ENCODE results near the gene CORO1C.

Gene CORO1C

DNA sequence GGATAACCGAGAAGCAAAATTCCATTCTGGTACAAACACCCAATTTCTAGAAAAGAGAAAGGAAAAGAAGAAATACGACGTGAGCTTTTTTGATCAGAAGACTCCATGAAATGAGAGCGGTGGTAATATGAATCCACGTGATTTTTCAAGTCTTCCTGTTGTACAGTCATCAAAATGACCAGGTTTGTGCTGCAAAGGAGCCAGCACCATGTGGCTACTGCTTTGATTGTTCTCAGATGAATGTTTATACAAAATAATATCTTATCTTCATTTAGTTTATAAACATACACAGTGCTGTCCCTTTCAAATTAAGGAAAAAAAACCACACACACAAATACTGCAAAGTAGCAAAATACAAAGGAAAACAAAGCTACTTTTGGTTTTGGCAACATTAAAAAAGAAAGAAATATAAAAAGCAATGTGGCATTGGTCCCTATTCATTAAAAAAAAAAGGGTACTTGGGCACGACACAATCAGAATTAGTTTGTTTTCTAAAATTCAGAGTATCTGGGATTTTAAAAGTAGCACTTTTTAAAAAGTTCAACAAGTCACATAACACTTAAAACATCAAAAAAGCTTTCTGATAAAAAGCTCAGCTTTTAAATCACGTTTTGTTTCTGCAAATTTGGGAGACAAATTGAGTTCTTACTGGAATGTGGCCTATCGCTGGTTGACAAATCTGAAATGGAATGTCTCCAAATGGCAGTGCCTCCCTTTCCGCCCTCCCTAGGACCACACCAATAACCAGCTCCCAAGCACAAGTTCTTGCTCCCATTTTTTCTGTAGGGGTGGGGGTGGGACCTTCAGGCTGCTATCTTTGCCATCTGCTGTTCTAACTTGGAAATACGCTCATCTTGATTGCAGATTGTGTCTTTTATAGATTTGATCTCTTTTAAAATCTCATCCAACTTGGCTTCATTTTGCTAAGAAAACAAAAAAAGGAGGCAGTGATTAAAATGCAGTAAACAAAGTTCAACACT is 84.4 kb downstream of the CORO1C start:
- DNase-seq (ENCODE audit: low spot score): no peak

GRCh38 chr12:108645686-108646599 is 85.4 kb downstream of the CORO1C start:
- no peak for DNase-seq (ENCODE audit: low spot score)

GRCh38 chr12:108644811-108645120 is 86.6 kb downstream of the CORO1C start:
- no peak for DNase-seq (ENCODE audit: low spot score)

DNA sequence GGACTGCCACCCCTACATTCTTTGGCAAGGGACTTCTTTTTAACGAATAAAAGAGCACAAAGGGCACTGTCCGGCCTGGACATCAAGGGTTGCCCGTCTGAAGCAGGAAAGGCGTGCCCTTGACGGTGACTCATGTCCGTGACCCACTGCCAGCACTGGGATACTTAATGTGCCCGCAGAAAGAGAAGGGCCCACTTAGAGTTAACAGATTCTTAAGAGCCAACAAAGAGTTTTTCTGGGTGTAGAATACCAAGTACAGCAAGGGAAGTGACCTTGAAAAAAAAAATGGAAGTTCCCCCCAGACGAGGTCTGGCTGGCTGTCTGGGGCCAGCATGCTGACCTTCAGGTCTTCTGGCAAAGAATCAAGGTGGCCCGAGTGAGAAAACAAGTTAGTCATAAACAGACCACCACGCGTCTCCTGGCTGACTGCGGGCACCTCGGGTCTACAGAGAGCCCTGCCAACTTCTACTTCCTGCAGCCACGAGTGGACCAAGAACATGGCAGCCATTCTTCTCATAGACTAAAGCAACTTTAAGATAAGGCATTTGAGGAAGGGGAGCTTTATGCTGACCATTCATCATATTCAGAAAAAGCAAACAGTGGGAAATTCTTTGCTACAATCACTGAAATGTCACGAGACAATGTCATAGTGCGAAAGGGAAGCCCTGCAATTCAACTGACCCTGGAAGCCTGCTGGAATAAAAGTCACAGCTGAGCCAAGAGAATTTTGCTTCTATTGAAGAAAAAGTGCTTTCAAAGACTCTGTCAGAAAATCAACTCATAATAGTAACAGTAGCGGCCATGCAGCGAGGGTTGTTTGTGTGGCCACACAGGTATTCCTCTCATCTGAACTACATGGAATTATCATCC is 87.1 kb downstream of the CORO1C start:
- no peak for DNase-seq (ENCODE audit: low spot score)

- no peak for DNase-seq (ENCODE audit: low spot score)
Measured at GRCh38 chr12:108642899-108643654, 88.2 kb downstream of the CORO1C start.

DNA sequence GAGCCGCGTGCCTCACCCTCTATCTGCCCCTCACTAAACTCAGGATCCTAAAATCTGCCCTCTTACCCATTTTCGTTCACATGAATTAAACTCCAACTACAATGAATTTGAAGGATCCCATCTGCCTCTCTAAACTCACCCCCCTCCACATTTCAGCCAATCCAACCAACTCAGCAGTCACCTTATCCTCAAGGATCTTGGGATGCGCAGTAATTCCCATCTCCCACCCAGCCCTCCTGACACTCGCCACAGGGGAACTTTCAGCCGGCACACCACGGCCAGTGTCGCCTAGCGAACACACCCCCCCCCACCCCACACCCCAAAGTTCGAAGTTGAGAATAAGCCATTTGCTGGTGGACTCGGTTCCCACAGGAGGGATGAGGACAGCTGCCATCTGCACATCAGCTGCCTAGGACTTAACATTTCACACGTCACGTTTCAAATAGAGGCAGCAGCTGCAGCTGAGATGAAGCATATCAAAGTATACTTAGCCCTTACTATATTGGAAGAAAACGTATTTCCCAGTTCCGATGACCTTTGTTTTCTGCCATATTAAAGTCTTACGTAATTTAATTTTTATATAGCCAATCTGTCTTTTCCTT is 88.9 kb downstream of the CORO1C start:
- DNase-seq (ENCODE audit: low spot score): no peak

DNA sequence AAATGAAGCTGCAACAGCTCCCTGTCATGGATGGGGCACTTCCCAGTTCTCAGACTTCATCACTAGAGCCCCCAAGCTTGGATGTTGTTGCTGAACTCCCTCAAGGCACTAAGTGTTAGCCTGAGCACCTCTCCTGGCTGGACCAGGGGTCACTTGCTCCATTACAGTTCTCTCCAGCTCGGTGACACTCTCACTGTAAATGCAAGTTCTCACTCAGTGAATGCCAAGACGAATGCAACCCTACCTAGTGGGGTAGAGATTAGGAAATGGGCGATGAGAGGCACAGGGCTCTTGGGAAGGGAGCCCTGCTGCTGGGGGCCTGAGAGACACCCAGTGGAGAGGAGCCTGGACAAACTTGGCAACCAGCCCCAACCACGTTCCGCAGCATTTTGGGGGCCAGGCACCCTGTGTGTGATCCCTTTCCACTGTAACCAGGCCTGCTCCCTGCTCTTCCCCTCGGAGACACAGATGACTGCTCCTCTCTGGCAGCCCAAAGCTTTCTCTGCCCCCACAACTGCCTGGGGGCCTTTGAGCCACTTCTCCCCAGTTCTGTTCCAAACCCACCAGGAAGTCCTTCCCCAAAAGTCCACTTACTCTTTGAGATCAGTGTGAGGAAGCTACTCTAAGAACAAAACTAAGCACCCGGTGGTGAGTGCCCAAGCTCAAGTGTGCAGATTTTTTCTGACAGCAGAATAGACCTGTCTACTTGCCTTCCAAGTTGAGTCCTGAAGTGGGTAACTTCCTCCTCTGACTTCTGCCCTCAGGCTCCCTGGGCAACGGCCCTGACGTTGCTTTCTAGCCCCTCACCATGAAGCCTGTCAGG is 89.7 kb downstream of the CORO1C start:
- DNase-seq (ENCODE audit: low spot score): no peak

DNA sequence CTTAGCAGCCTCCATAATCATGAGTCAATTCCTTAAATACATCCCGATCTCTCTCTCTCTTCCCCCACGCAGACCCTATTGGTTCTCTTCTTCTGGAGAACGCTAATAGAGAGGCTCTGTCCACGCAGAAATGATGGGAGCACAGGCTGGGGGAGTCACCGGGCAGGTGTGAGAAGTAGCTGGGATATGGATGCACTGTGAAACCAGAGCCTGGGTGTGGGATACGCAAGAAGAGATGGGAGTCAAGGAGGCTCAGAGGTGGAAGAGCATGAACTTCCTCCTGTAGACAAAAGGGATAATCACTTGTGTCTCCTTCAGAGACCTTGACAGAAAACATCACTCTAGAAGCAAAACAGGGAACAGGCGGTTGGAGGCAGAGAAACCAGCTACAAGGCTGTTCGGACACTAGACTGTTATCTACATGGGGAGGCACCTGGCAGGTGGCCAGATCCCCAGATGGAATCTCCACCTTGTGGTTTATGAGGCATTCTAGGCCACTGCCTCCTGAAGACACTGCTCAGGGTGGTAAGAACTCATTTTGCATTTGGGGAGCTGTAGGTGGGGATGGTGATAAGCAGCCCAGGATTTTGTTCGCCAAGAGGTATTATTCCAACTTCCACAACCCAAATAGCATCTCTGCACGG is 90.4 kb downstream of the CORO1C start:
- no peak for DNase-seq (ENCODE audit: low spot score)

GRCh38 chr12:108638997-108639822 is 92.1 kb downstream of the CORO1C start:
- no peak for DNase-seq (ENCODE audit: low spot score)

GRCh38 chr12:108638141-108638827 is 93.0 kb downstream of the CORO1C start:
- no peak for DNase-seq (ENCODE audit: low spot score)

DNA sequence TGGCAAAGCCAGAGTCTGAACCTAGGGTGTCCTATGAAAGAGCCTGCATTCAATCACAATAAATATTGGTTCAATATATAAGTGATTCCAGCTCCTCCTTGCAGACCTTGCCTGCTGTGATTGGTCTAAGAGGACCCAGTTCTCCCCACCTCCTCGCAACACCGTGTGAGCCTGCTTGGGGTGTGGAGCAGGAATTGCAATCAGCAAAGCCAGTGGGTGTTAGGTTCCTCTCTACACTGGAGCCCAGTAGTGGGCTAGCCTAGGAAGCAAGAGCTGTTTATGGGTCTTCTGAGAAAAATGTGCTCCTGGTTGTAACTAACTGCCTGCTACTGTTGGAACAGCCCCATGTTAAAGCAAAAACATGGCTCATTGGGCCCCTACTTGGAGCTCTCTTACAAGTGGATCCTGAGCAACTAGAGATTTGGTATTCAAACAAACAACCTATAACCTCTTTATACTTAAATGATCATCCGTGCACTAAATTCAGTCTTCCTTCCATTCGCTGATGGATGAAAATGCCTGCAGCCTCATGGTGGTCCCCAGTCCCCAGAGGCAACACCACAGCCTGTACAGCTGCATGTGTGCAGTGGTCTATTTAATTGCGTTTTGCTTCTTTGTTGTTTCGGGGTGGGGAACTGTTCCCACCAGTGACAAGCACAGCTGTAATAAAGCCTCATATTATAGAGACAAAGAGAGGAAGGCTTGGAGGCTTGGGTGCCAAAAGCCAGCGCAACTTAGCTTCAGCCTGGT is 93.9 kb downstream of the CORO1C start:
- no peak for DNase-seq (ENCODE audit: low spot score)

DNA sequence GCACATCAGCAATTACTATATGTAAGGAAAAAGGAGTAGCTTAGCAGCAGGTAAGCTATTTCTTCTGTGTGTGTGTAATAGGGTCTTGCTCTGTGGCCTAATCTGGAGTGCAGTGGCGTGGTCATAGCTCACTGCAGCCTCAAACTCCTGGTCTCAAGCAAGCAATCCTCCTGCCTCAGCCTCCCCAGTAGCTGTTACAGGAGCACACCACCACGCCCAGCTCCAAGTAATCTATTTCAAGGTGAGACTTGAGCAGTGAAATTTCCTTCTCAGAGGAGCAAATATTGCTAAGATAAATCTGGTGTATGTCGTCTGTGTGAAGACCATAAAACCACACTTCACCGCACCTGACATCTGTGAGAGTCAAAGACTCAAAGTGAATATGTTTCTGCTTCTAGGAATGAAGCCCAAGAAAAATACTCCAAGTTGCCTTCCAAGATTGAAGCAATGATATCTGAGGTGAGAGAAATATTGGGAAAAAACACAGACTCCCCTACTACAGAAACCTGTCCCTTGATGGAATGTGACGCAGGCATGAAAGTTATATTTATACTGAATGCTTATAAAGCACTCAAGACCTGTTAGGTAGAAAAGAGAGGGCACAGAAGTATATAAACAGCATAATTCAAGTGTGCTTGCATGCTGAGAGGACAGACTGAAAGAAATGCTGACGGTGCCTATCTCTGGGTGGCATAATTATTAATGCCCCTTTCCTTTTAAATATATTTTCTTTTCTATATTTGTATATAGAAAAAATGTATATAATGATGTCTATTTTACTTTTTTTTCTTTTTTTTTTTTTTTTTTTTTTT is 95.1 kb downstream of the CORO1C start:
- no peak for DNase-seq (ENCODE audit: low spot score)

DNA sequence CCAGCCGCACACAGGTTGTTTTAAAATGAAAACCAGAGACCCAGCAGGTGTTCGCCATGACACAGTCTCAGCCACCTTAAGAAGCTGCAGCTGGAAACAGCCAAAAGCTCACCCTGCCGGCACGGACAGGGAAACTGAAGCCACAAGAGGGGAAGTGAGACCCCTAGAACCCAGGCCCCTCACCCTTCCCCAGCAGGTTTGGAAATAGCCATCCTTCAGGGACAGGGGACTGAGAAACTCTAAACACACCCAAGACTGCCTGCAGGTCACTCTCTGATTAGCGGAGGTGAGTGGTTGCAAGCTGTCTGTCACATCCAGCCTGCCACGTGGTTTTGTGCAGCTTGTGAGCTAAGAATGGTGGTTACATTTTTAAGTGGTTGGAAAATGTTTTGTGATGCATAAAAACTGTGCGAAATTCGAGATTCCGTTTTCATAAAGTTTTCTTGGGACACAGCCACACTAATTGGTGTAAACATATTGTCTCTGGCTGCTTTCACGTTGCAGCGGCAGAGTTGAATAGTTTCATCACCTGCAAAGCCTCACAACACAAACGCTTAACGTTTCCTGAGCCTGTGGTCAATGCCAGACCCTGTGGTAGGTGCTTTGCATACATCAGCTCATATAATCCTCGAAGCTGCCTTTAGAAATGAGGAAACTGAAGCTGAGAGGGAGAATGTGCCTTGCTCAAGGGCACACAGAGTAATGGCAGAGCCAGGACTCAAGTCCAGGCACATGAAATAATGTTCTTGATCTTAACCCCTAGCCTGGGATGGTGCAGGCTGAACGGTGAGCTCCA is 95.9 kb downstream of the CORO1C start:
- DNase-seq (ENCODE audit: low spot score): no peak

GRCh38 chr12:108634341-108634751 is 97.0 kb downstream of the CORO1C start:
- no peak for DNase-seq (ENCODE audit: low spot score)

DNA sequence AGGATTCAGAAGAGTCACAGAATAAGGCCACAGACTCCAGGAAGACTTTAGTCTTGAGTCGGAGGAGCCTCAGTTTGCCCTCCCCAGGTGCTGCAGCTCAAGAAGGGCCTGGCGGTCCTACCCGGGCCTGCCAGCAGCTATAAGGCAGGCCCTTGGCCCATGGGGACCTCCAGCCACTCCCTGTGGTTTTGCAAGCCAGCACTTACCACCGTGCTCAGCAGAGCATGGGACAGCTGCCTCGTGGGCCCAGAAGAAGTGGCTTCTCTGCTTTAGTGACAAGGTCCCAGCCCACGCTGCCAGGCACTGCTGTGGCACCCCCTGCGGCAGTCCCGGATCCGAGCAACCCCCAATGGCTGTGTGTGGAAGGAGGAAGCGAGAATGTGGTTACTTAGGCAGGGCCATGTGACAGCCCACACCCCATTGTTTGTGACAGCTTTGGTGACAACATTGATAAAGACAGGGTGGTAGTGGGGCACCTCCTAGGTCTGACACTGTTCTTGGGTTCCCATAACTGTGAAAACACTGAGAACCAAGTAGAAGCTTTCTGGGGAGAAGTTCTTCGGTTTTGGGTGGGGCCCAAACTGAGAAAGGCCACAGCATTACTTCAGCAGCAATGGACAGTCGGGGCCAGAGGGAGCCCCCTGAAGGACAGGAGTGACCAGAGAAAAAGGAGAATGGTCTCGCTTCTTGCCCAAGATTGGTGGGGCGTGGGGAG is 97.6 kb downstream of the CORO1C start, which contains the start of gene SELPLG:
Gene SELPLG (minus strand): TSS at position 361 of the 715 bp plus-strand sequence. CDS start 9,587 bp downstream, outside the sequence.
- no peak for DNase-seq (ENCODE audit: low spot score)
